NT2/D1 (cell line): ENCODE measurements around the gene RBM38.

ENCODE experiments used
- YY1 ChIP-seq: IDR thresholded peaks from 2 replicates; pipeline ENCODE4 v1.6.1; 2011; ENCODE audit not compliant: insufficient read length, insufficient read depth
- ZNF274 ChIP-seq: IDR thresholded peaks from 2 replicates; pipeline ENCODE4 v1.6.1; 2011; ENCODE audit warnings: mild to moderate bottlenecking, low read depth, low read length

GRCh38 chr20:57414867-57415592 lies 23.8 kb downstream of the RBM38 start:
- TF ChIP-seq YY1, result no peak
- TF ChIP-seq ZNF274, result no peak
